Psoas muscle (tissue), 8 donors: Measurements from ENCODE around the gene ARHGEF4. TPM values are rescaled to one million over a fixed set of nuclear protein-coding genes. Genes with fewer than 3 reads are reported as not detected.

Source experiments
- ATAC-seq, 4 donors: fragments of 200-7000 bp; cut with Tn5 transposase; one replicate each; pipeline ENCODE4 v1.9.1; 2020; ENCODE audit warnings: moderate library complexity in 3 of 4, mild to moderate bottlenecking in 2 of 4
- DNase-seq, 2 donors: peaks; one replicate each; pipeline ENCODE4 v3.0.0-alpha.2; 2020
- H3K27ac ChIP-seq: fragments of 200-600 bp; one replicate; pipeline ENCODE4 v1.8.0; 2022
- H3K27me3 ChIP-seq, 3 donors: fragments of 200-600 bp in 1 of 3; one replicate each; pipeline versions ENCODE4 v1.6.1 to v1.8.0; 2013 to 2022; ENCODE audit warnings: low read length in 2 of 3, mild to moderate bottlenecking in 2 of 3, moderate library complexity in 1 of 3; ENCODE audit not compliant: insufficient read depth in 3 of 3
- H3K36me3 ChIP-seq, 2 donors: fragments of 200-600 bp in 1 of 2; one replicate each; pipeline versions ENCODE4 v1.6.1 to v1.8.0; 2013 to 2022; ENCODE audit warnings: low read depth in 1 of 2, mild to moderate bottlenecking in 1 of 2, moderate library complexity in 1 of 2; ENCODE audit not compliant: insufficient read depth in 1 of 2
- H3K4me1 ChIP-seq: fragments of 200-600 bp; one replicate; pipeline ENCODE4 v1.8.0; 2022
- H3K4me3 ChIP-seq: fragments of 200-600 bp; one replicate; pipeline ENCODE4 v1.8.0; 2022; ENCODE audit warnings: mild to moderate bottlenecking
- H3K9me3 ChIP-seq: fragments of 200-600 bp; one replicate; pipeline ENCODE4 v1.8.0; 2022
- CTCF ChIP-seq: fragments of 200-600 bp; IDR thresholded peaks from one replicate; pipeline ENCODE4 v1.8.0; 2022; ENCODE audit warnings: antibody characterized with exemption
- WGBS, 3 donors: extraction: QIAGEN DNeasy Blood & Tissue Kit; methylation state at CpG; one replicate each; pipeline versions ENCODE4 v1.1.6 to v1.1.7; 2013; 5-methylcytosine and 5-hydroxymethylcytosine counted together
- intact Hi-C, 2 donors: fragments of 100-400 bp; cut with DNase I; formaldehyde crosslinking; loops; one replicate each; pipeline versions ENCODE4 v1.11.0 to v1.14.2; 2022
- polyA plus RNA-seq, 3 donors: library from polyadenylated mRNA; stranded (reverse); fragments of 200-250 nt; gene quantifications; one replicate each; pipeline ENCODE4 v1.2.3, GENCODE V29; 2013
- total RNA-seq, 4 donors: library from RNA; stranded (reverse); fragmentation: NEBNext Ultra II Directional in 2 of 4; extraction: Animal tissue kit (Norgen Biotek cat#: 25700) in 2 of 4; gene quantifications; one replicate each; pipeline versions ENCODE4 v1.2.1 to v1.2.4, GENCODE V29; 2021 to 2023
- donor health status: healthy with polysubstance abuse.
- donor health status: DM: no; HTN: no; CAD: no; lungs with moderate emphysema.
- donor health status: Bipolar disorder and iron deficiency.
- donor health status: healthy.
- donor health status: DM: yes; HTN: yes; CAD: no.
- donor health status: DM: no; HTN: no; CAD: no.
- donor health status: DM: no; HTN: no; CAD: no.
- donor health status: DM: yes; HTN: yes; CAD: no.

ARHGEF4 gene
- total and polyA plus RNA-seq, 7 donors, result 0.63 to 6.9 (median 3.7) TPM

DNA sequence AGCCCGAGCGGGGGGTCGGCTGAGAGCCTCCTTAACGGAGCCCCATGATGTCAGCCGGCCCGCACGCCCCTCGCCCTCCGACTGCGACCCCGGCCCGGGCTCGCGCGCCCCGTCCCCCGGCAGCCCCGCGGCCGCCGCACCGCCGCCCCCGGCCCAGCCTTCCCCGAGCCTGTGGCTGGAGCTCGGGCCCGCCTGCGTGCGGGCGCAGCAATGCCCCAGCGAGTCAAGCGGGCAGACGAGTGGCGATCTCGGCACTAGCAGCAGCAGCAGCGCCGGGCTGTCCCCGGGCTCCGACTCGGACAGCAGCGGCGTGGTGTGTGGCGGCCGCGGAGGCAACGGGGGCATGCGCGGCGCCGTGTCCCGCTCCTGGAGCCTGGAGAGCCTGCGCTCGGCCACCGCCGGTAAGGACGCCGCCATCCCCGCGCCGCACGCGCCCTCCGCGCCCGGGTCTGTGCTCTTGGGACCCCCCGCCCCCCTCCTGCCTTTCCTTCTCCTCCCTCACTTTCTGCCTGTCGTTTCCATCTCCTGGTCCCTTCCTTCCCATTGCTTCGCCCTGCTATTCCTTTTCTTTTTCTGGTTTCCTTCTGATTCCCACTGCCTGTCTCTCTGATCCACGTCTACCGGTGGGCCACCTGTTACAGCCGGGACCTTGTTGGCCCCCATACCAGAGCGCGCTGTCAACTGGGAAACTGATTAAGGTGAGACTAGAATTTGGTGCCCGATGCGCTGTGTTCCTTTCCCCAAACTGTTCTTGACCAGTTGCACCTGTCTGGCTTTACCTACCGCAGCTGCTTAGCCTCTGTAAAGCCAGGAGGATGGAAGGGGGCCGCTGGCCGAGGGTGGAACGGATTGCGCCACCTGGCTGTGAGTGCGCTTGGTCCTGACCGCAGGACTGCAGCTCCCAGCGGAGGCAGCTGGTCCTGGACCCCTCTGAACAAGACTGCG lies 127.4 kb downstream of the ARHGEF4 start:
- peaks cover 0 to 75% (median 12%) of the 10 kb centered on the region in 3 donors for H3K27me3 ChIP-seq
- peaks cover 4% of the 10 kb centered on the region for H3K4me1 ChIP-seq
- peak overlapping the region; percentile 61 for H3K4me3 ChIP-seq
- no peaks in the 10 kb centered on the region for H3K36me3 ChIP-seq
- 1 to 5% (median 2%) methylated on average over 29 to 81 of the region's 84 CpGs for WGBS, 3 donors
- intact Hi-C loops, result no loop called here
- peak; percentile 45 for TF ChIP-seq CTCF
- H3K9me3 ChIP-seq, result no peaks in the 10 kb centered on the region
- H3K27ac ChIP-seq, result no peak overlapping the region
- ATAC-seq (peak; percentile 69 to 80 (median 74)), DNase-seq (peak in 1 of 2 donors; percentile 24)

DNA sequence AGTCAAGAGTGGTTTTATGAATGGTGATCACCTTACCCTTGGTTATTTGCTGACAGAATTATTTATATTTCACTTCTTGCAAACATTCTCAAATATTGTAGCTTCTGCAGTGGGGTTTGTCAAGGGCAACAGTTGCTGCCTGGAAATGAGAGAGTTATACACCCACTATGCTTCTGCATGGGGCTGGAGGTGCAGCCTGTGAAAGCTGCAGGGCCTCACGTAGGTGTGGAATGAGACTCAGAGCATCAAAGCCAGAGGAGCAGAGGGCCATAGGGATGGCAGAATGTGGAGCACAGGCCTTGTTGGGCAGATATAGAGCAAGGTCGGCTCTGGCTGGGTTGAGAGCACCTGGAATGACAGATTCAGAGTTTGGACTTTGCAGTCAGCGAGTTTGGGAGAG lies 128.2 kb downstream of the ARHGEF4 start:
- Histone ChIP-seq H3K27me3 (peaks cover 0 to 69% (median 12%) of the 10 kb centered on the region in 3 donors), H3K4me1 (peaks cover 4% of the 10 kb centered on the region), H3K4me3 (no peak overlapping the region), H3K27ac (no peak overlapping the region), H3K36me3 (no peaks in the 10 kb centered on the region), H3K9me3 (no peaks in the 10 kb centered on the region)
- 80% methylated on average over 3 of the region's 3 CpGs for WGBS, 3 donors
- ATAC-seq (no peak), DNase-seq (no peak)
- TF ChIP-seq CTCF, result no peak
- intact Hi-C loops, result no loop called here

DNA sequence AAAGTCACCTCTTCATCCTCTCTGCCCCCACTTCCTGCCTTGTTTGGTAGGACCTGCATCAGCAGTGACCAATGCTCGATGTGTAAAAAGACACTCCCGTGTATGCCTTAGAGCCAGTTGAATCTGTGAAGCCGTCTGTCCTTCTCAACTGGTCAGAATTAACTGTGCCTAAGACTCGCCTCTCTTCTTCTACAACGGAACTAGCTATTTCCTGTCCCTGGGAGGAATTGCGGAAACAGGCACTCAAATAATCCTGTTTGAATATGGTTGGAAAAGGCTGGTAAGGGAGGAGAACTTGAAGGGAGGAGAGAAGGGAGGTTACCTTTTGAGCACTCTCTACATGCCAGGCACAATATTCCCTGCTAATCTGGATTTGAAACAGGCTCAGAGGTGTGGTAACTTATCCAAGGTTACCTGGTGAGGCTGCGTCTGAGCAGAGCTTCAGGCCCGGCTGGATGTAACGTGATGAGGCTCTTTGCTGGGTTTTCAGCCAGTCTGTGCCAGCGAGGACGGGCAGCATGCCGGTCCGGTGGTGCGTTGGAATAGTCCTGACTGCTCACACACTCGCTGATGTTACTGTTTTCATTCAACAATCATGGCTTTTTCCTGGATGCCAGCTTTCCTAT lies 129.5 kb downstream of the ARHGEF4 start:
- H3K27me3 ChIP-seq, result peaks cover 0 to 62% (median 9%) of the 10 kb centered on the region in 3 donors
- no peak overlapping the region for H3K27ac ChIP-seq
- DNase-seq (no peak), ATAC-seq (no peak)
- peaks cover 4% of the 10 kb centered on the region for H3K4me1 ChIP-seq
- H3K4me3 ChIP-seq, result no peak overlapping the region
- H3K36me3 ChIP-seq, result no peaks in the 10 kb centered on the region
- WGBS, 3 donors, result 55 to 56% (median 55%) methylated on average over 15 of the region's 15 CpGs
- intact Hi-C loops, result no loop called here
- no peaks in the 10 kb centered on the region for H3K9me3 ChIP-seq
- TF ChIP-seq CTCF, result no peak

DNA sequence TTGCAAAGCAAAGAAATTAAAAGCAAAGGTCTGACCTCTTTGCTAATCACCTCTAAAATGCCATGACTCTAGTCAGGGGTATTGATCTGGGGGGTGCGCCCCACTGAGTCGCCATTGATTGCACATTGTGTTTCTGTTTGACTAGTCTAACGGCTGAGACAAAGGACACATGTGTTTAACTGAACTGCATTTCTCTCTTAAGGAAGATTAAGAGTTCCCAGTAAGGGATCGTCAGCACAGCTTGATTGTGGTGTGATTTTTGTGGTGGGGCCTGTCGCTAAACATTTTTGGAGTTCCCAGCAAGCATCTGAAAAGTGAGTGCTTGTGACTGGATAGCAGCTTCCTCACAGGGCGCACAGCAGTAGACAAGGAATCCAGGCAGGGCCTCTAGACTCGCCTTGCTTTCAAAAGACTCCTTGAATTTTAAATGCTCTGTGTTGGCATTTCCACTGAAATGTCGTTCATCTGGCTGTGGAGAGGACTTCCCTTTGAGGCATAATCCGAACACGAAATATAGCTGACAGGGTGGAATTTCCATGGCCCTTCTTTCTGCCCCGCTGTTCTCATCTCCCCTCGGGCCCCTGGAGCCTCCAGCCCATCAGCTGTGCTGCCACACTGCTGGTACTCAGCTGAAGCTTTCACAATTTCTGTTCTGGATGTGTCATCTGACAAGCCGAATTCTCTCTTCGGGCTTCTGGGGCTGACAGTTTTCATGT lies 130.2 kb downstream of the ARHGEF4 start:
- Histone ChIP-seq H3K36me3 (no peaks in the 10 kb centered on the region), H3K27ac (no peak overlapping the region), H3K9me3 (no peaks in the 10 kb centered on the region), H3K4me3 (no peak overlapping the region), H3K4me1 (peaks cover 4% of the 10 kb centered on the region), H3K27me3 (peaks cover 0 to 55% (median 8%) of the 10 kb centered on the region in 3 donors)
- DNase-seq (no peak), ATAC-seq (no peak)
- intact Hi-C loops, result no loop called here
- no peak for TF ChIP-seq CTCF
- 74 to 79% (median 75%) methylated on average over 14 of the region's 14 CpGs for WGBS, 3 donors
